ENCODE results near the gene GOLGA3. TPM values are rescaled to one million over a fixed set of nuclear protein-coding genes. Genes with fewer than 3 reads are reported as not detected.
"Not testable (repeated sequence)": the region's sequence is repeated elsewhere in the genome, so short reads cannot be mapped to it uniquely, and the experiment has no call there.

Gene GOLGA3
- polyA plus RNA-seq, 2 donors, result 10.6 to 18.1 TPM

GRCh38 chr12:132803888-132804287 lies 24.8 kb downstream of the GOLGA3 start:
- Histone ChIP-seq H3K4me3 (ENCODE audit: low read depth in 1 of 2, low read length in 2 of 2) (no peak overlapping the region), H3K36me3 (ENCODE audit: control insufficient read depth in 2 of 2, insufficient read depth in 2 of 2, low read length in 1 of 2) (peaks cover 27 to 64% of the 10 kb centered on the region in 2 donors), H3K27ac (ENCODE audit: low read depth in 2 of 2, low read length in 1 of 2) (no peak overlapping the region), H3K9me3 (ENCODE audit: control insufficient read depth in 2 of 2, insufficient read depth in 1 of 2, low read depth in 1 of 2, low read length in 1 of 2) (peaks cover 0 to 3% of the 10 kb centered on the region in 2 donors), H3K27me3 (ENCODE audit: control insufficient read depth in 1 of 2, insufficient read depth in 2 of 2, low read length in 2 of 2) (no peaks in the 10 kb centered on the region), H3K4me1 (ENCODE audit: control insufficient read depth in 2 of 2, insufficient read depth in 2 of 2, low read length in 1 of 2) (no peaks in the 10 kb centered on the region)
- WGBS, 2 donors, result 83 to 90% methylated on average over 15 of the region's 15 CpGs

DNA sequence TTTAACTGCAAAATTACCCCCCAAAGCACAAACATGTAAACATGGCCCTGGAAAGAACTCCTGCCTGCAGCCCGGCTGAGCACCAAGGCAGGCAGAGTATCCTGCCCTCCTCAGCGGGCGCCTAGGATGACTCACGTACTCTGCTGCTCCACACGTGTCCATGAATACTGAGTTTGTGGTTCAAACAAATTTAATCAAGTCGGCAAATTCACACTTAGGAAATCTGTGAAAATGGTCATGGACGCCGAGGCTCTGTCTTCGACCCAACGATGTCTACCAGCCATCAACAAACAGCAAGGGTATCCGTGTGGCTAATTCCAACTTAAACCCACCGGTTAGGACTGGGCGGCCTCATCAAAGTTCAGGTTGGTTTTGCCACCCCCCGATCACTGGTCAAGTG lies 25.5 kb downstream of the GOLGA3 start:
- H3K27me3 ChIP-seq (ENCODE audit: control insufficient read depth in 1 of 2, insufficient read depth in 2 of 2, low read length in 2 of 2), result no peaks in the 10 kb centered on the region
- 95 to 96% methylated on average over 14 of the region's 14 CpGs for WGBS, 2 donors
- H3K4me1 ChIP-seq (ENCODE audit: control insufficient read depth in 2 of 2, insufficient read depth in 2 of 2, low read length in 1 of 2), result no peaks in the 10 kb centered on the region
- no peak overlapping the region for H3K4me3 ChIP-seq (ENCODE audit: low read depth in 1 of 2, low read length in 2 of 2)
- H3K9me3 ChIP-seq (ENCODE audit: control insufficient read depth in 2 of 2, insufficient read depth in 1 of 2, low read depth in 1 of 2, low read length in 1 of 2), result peaks cover 0 to 3% of the 10 kb centered on the region in 2 donors
- H3K36me3 ChIP-seq (ENCODE audit: control insufficient read depth in 2 of 2, insufficient read depth in 2 of 2, low read length in 1 of 2), result peaks cover 31 to 66% of the 10 kb centered on the region in 2 donors
- H3K27ac ChIP-seq (ENCODE audit: low read depth in 2 of 2, low read length in 1 of 2), result no peak overlapping the region

DNA sequence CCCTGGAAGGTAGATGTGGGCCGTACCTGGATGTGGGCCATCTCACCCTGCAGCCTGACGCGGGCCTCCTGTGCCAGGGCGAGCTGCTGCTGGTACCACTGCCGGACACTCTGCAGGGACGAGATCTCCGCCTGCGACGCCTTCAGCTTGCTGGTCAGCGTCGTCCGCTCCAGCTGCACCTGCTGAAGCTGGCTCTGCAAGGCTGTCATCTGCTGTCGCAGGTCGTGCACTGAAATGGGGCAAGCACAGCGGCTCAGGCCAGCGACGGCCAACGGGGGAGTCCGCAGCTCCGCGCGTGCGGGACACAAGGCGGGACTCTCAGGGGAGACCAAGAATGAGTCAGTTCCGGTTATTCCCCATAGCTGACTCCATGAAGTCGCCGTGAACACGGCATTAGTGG lies 26.9 kb downstream of the GOLGA3 start:
- H3K4me1 ChIP-seq (ENCODE audit: control insufficient read depth in 2 of 2, insufficient read depth in 2 of 2, low read length in 1 of 2), result no peaks in the 10 kb centered on the region
- H3K36me3 ChIP-seq (ENCODE audit: control insufficient read depth in 2 of 2, insufficient read depth in 2 of 2, low read length in 1 of 2), result peaks cover 40 to 67% of the 10 kb centered on the region in 2 donors
- no peak overlapping the region for H3K27ac ChIP-seq (ENCODE audit: low read depth in 2 of 2, low read length in 1 of 2)
- H3K9me3 ChIP-seq (ENCODE audit: control insufficient read depth in 2 of 2, insufficient read depth in 1 of 2, low read depth in 1 of 2, low read length in 1 of 2), result peaks cover 0 to 3% of the 10 kb centered on the region in 2 donors
- H3K27me3 ChIP-seq (ENCODE audit: control insufficient read depth in 1 of 2, insufficient read depth in 2 of 2, low read length in 2 of 2), result no peaks in the 10 kb centered on the region
- H3K4me3 ChIP-seq (ENCODE audit: low read depth in 1 of 2, low read length in 2 of 2), result no peak overlapping the region
- WGBS, 2 donors, result 93 to 94% methylated on average over 28 of the region's 28 CpGs

DNA sequence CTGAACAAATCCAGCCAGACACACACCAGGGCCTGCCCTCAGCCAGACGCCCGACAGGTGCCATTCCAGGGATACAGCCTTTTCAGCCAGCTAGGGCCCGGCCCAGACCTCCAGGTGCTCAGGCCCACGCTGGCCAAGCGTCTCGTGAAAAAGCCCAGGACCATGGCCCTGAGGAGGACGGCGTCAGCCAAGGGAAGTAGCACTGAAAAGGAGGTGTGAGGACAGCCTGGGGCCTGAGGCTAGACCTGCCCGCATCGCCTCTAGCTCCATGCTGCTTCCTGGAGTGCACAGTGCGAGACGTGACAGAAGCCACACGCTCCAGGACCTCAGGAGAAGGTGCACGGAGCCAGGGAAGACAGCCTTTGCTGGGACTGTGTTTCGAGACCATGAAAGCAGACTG lies 29.8 kb downstream of the GOLGA3 start:
- Histone ChIP-seq H3K27me3 (ENCODE audit: control insufficient read depth in 1 of 2, insufficient read depth in 2 of 2, low read length in 2 of 2) (no peaks in the 10 kb centered on the region), H3K27ac (ENCODE audit: low read depth in 2 of 2, low read length in 1 of 2) (no peak overlapping the region), H3K4me3 (ENCODE audit: low read depth in 1 of 2, low read length in 2 of 2) (no peak overlapping the region), H3K9me3 (ENCODE audit: control insufficient read depth in 2 of 2, insufficient read depth in 1 of 2, low read depth in 1 of 2, low read length in 1 of 2) (no peaks in the 10 kb centered on the region), H3K4me1 (ENCODE audit: control insufficient read depth in 2 of 2, insufficient read depth in 2 of 2, low read length in 1 of 2) (no peaks in the 10 kb centered on the region), H3K36me3 (ENCODE audit: control insufficient read depth in 2 of 2, insufficient read depth in 2 of 2, low read length in 1 of 2) (peaks cover 32 to 65% of the 10 kb centered on the region in 2 donors)
- WGBS, 2 donors, result 95% methylated on average over 15 of the region's 15 CpGs

GRCh38 chr12:132797820-132798570 lies 30.7 kb downstream of the GOLGA3 start:
- no peaks in the 10 kb centered on the region for H3K4me1 ChIP-seq (ENCODE audit: control insufficient read depth in 2 of 2, insufficient read depth in 2 of 2, low read length in 1 of 2)
- H3K9me3 ChIP-seq (ENCODE audit: control insufficient read depth in 2 of 2, insufficient read depth in 1 of 2, low read depth in 1 of 2, low read length in 1 of 2), result no peaks in the 10 kb centered on the region
- H3K27me3 ChIP-seq (ENCODE audit: control insufficient read depth in 1 of 2, insufficient read depth in 2 of 2, low read length in 2 of 2), result no peaks in the 10 kb centered on the region
- 93% methylated on average over 24 of the region's 24 CpGs for WGBS, 2 donors
- H3K4me3 ChIP-seq (ENCODE audit: low read depth in 1 of 2, low read length in 2 of 2), result no peak overlapping the region
- peaks cover 27 to 60% of the 10 kb centered on the region in 2 donors for H3K36me3 ChIP-seq (ENCODE audit: control insufficient read depth in 2 of 2, insufficient read depth in 2 of 2, low read length in 1 of 2)
- no peak overlapping the region for H3K27ac ChIP-seq (ENCODE audit: low read depth in 2 of 2, low read length in 1 of 2)

DNA sequence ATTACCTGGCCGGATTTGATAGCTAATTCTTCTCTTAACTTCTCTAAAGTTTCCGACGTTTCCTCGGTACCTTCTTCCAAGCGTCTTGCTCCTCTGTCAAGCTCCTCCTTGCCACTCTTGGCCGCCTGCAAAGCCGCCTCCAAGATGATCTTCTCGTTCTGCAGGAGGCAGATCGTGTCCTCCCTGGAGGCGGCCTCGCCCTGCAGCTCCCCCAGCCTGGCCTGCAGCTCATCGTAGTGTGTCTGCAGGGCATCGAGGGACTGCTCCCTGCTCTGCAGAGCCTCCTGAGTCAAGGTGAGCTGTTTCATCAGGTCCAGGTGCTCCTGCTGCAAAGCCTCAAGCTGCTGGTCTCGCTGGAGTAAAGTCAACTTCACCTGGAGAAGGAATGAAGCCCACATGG lies 32.8 kb downstream of the GOLGA3 start:
- 96% methylated on average over 14 of the region's 14 CpGs for WGBS, 2 donors
- no peaks in the 10 kb centered on the region for H3K9me3 ChIP-seq (ENCODE audit: control insufficient read depth in 2 of 2, insufficient read depth in 1 of 2, low read depth in 1 of 2, low read length in 1 of 2)
- no peak overlapping the region for H3K4me3 ChIP-seq (ENCODE audit: low read depth in 1 of 2, low read length in 2 of 2)
- no peak overlapping the region for H3K27ac ChIP-seq (ENCODE audit: low read depth in 2 of 2, low read length in 1 of 2)
- peaks cover 34 to 50% of the 10 kb centered on the region in 2 donors for H3K36me3 ChIP-seq (ENCODE audit: control insufficient read depth in 2 of 2, insufficient read depth in 2 of 2, low read length in 1 of 2)
- H3K27me3 ChIP-seq (ENCODE audit: control insufficient read depth in 1 of 2, insufficient read depth in 2 of 2, low read length in 2 of 2), result no peaks in the 10 kb centered on the region
- H3K4me1 ChIP-seq (ENCODE audit: control insufficient read depth in 2 of 2, insufficient read depth in 2 of 2, low read length in 1 of 2), result no peaks in the 10 kb centered on the region

GRCh38 chr12:132791940-132792339 lies 36.7 kb downstream of the GOLGA3 start:
- H3K27ac ChIP-seq (ENCODE audit: low read depth in 2 of 2, low read length in 1 of 2); H3K4me1 ChIP-seq (ENCODE audit: control insufficient read depth in 2 of 2, insufficient read depth in 2 of 2, low read length in 1 of 2); H3K9me3 ChIP-seq (ENCODE audit: control insufficient read depth in 2 of 2, insufficient read depth in 1 of 2, low read depth in 1 of 2, low read length in 1 of 2); H3K4me3 ChIP-seq (ENCODE audit: low read depth in 1 of 2, low read length in 2 of 2); H3K27me3 ChIP-seq (ENCODE audit: control insufficient read depth in 1 of 2, insufficient read depth in 2 of 2, low read length in 2 of 2): not testable (repeated sequence)
- 92 to 97% methylated on average over 2 of the region's 2 CpGs for WGBS, 2 donors
- peaks cover 23 to 45% of the 10 kb centered on the region in 2 donors for H3K36me3 ChIP-seq (ENCODE audit: control insufficient read depth in 2 of 2, insufficient read depth in 2 of 2, low read length in 1 of 2)

- WGBS, 2 donors, result 95 to 96% methylated on average over 21 of the region's 21 CpGs
- H3K9me3 ChIP-seq (ENCODE audit: control insufficient read depth in 2 of 2, insufficient read depth in 1 of 2, low read depth in 1 of 2, low read length in 1 of 2), result no peaks in the 10 kb centered on the region
- H3K4me3 ChIP-seq (ENCODE audit: low read depth in 1 of 2, low read length in 2 of 2), result no peak overlapping the region
- no peaks in the 10 kb centered on the region for H3K4me1 ChIP-seq (ENCODE audit: control insufficient read depth in 2 of 2, insufficient read depth in 2 of 2, low read length in 1 of 2)
- no peak overlapping the region for H3K27ac ChIP-seq (ENCODE audit: low read depth in 2 of 2, low read length in 1 of 2)
- peaks cover 23 to 51% of the 10 kb centered on the region in 2 donors for H3K36me3 ChIP-seq (ENCODE audit: control insufficient read depth in 2 of 2, insufficient read depth in 2 of 2, low read length in 1 of 2)
- no peaks in the 10 kb centered on the region for H3K27me3 ChIP-seq (ENCODE audit: control insufficient read depth in 1 of 2, insufficient read depth in 2 of 2, low read length in 2 of 2)
Measured at GRCh38 chr12:132789099-132789471, 39.6 kb downstream of the GOLGA3 start.

- no peaks in the 10 kb centered on the region for H3K9me3 ChIP-seq (ENCODE audit: control insufficient read depth in 2 of 2, insufficient read depth in 1 of 2, low read depth in 1 of 2, low read length in 1 of 2)
- no peaks in the 10 kb centered on the region for H3K27me3 ChIP-seq (ENCODE audit: control insufficient read depth in 1 of 2, insufficient read depth in 2 of 2, low read length in 2 of 2)
- H3K36me3 ChIP-seq (ENCODE audit: control insufficient read depth in 2 of 2, insufficient read depth in 2 of 2, low read length in 1 of 2), result peaks cover 23 to 50% of the 10 kb centered on the region in 2 donors
- WGBS, 2 donors, result 96 to 97% methylated on average over 29 of the region's 29 CpGs
- no peak overlapping the region for H3K4me3 ChIP-seq (ENCODE audit: low read depth in 1 of 2, low read length in 2 of 2)
- H3K27ac ChIP-seq (ENCODE audit: low read depth in 2 of 2, low read length in 1 of 2), result no peak overlapping the region
- no peaks in the 10 kb centered on the region for H3K4me1 ChIP-seq (ENCODE audit: control insufficient read depth in 2 of 2, insufficient read depth in 2 of 2, low read length in 1 of 2)
Measured at GRCh38 chr12:132788375-132789098, 40.1 kb downstream of the GOLGA3 start.

Measured in esophagus (tissue), 2 donors.